Body of pancreas (tissue), 4 donors: ENCODE data around the gene JMY.

ENCODE experiments used
- POLR2A ChIP-seq, 3 donors: fragments of 450-650 bp; IDR thresholded peaks; one replicate each; pipeline ENCODE4 v1.6.1; 2016; ENCODE audit warnings: antibody characterized with exemption in 3 of 3, mild to moderate bottlenecking in 2 of 3
- TF ChIP-seq, protein P1 (sequence below), 7 experiments: fragments of 450-650 bp in 4 of 7; fragments of 200-600 bp in 3 of 7; sonication (generic) in 3 of 7; IDR thresholded peaks; one replicate each; pipeline ENCODE4 v1.5.1; 2016 to 2019; ENCODE audit warnings: antibody characterized with exemption in 7 of 7

DNA sequence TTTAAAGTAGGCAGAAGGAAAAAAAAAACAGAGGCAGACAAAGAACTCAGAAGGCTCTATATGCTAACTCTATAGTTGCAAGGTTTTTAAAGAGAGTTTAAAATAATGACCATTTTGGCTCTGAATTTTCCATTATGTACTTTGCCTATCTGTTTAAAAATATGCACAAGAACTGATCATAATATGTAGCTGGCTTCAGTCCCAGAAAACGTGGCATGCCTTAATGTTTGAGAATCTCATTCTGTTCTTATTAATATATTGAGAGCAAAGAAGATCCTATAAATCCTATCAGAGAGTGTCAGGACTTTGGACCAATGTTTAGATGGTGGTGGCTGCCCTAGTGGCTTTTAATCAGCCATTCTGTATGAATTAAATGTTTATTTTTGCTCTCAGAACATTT, 121.5 kb downstream of the JMY start:
- TF ChIP-seq, protein P1, sequence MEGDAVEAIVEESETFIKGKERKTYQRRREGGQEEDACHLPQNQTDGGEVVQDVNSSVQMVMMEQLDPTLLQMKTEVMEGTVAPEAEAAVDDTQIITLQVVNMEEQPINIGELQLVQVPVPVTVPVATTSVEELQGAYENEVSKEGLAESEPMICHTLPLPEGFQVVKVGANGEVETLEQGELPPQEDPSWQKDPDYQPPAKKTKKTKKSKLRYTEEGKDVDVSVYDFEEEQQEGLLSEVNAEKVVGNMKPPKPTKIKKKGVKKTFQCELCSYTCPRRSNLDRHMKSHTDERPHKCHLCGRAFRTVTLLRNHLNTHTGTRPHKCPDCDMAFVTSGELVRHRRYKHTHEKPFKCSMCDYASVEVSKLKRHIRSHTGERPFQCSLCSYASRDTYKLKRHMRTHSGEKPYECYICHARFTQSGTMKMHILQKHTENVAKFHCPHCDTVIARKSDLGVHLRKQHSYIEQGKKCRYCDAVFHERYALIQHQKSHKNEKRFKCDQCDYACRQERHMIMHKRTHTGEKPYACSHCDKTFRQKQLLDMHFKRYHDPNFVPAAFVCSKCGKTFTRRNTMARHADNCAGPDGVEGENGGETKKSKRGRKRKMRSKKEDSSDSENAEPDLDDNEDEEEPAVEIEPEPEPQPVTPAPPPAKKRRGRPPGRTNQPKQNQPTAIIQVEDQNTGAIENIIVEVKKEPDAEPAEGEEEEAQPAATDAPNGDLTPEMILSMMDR (IDR thresholded peaks at IDR 0.05) = no peak
- TF ChIP-seq POLR2A (IDR thresholded peaks at IDR 0.05) = no peak
